Astrocyte (in vitro differentiated cells and primary cell): ENCODE data around the gene ALDOB. TPM values are rescaled to one million over a fixed set of nuclear protein-coding genes. Genes with fewer than 3 reads are reported as not detected.

Source experiments
- DNase-seq: peaks from one replicate; pipeline ENCODE4 v3.0.0-alpha.2; 2010; ENCODE audit warnings: low read depth
- FAIRE-seq: peaks from 2 replicates; lab custom pipeline; 2011; peaks lifted over from hg19 to GRCh38; lab: Jason Lieb, UNC
- H2AFZ ChIP-seq: 2 replicates; pipeline ENCODE4 v1.6.0; 2012; ENCODE audit warnings: low read depth, low read length, inconsistent platforms
- H3K27ac ChIP-seq: 2 replicates; pipeline ENCODE4 v1.5.1; 2011; ENCODE audit warnings: low read depth, low read length, inconsistent platforms
- H3K27me3 ChIP-seq: 2 replicates; pipeline ENCODE4 v1.6.0; 2011; ENCODE audit warnings: low read length, inconsistent platforms; ENCODE audit not compliant: insufficient read depth
- H3K36me3 ChIP-seq: 2 replicates; pipeline ENCODE4 v1.5.1; 2011; ENCODE audit warnings: low read length, inconsistent platforms; ENCODE audit not compliant: insufficient read depth
- H3K4me1 ChIP-seq: 2 replicates; pipeline ENCODE4 v1.5.1; 2011; ENCODE audit warnings: low read length, inconsistent platforms; ENCODE audit not compliant: insufficient read depth
- H3K4me2 ChIP-seq: 2 replicates; pipeline ENCODE4 v1.6.0; 2012; ENCODE audit warnings: low read length, inconsistent platforms
- H3K4me3 ChIP-seq: 2 replicates; pipeline ENCODE4 v1.5.1; 2011; ENCODE audit warnings: low read depth, mild to moderate bottlenecking, low read length, inconsistent platforms; ENCODE audit not compliant: insufficient read depth
- H3K79me2 ChIP-seq: 2 replicates; pipeline ENCODE4 v1.6.0; 2012; ENCODE audit warnings: mild to moderate bottlenecking, low read length, inconsistent platforms; ENCODE audit not compliant: insufficient read depth
- H3K9ac ChIP-seq: 2 replicates; pipeline ENCODE4 v1.6.0; 2012; ENCODE audit warnings: mild to moderate bottlenecking, low read length, inconsistent platforms
- H3K9me3 ChIP-seq: 2 replicates; pipeline ENCODE4 v1.5.1; 2012; ENCODE audit warnings: low read depth, mild to moderate bottlenecking, low read length, inconsistent platforms; ENCODE audit not compliant: insufficient read depth
- H4K20me1 ChIP-seq: 2 replicates; pipeline ENCODE4 v1.6.0; 2012; ENCODE audit warnings: low read length, inconsistent platforms; ENCODE audit not compliant: insufficient read depth
- H3K27ac Mint-ChIP-seq: one replicate; pipeline ENCODE4 v1.8.0; 2021; ENCODE audit warnings: mild to moderate bottlenecking, mixed read lengths; ENCODE audit not compliant: unreplicated experiment
- H3K27me3 Mint-ChIP-seq: one replicate; pipeline ENCODE4 v1.8.0; 2021; ENCODE audit warnings: low read depth, mixed read lengths; ENCODE audit not compliant: unreplicated experiment
- H3K36me3 Mint-ChIP-seq: one replicate; pipeline ENCODE4 v1.8.0; 2021; ENCODE audit warnings: low read depth, mixed read lengths; ENCODE audit not compliant: unreplicated experiment
- H3K4me1 Mint-ChIP-seq: one replicate; pipeline ENCODE4 v1.8.0; 2021; ENCODE audit warnings: low read depth, mixed read lengths; ENCODE audit not compliant: unreplicated experiment
- H3K4me3 Mint-ChIP-seq: one replicate; pipeline ENCODE4 v1.8.0; 2021; ENCODE audit warnings: mild to moderate bottlenecking, moderate library complexity, mixed read lengths; ENCODE audit not compliant: unreplicated experiment
- H3K9me3 Mint-ChIP-seq: one replicate; pipeline ENCODE4 v1.8.0; 2021; ENCODE audit warnings: mild to moderate bottlenecking, mixed read lengths; ENCODE audit not compliant: unreplicated experiment
- EZH2 ChIP-seq: IDR thresholded peaks from 2 replicates; pipeline ENCODE4 v1.6.1; 2012; ENCODE audit warnings: mild to moderate bottlenecking, low read length, inconsistent platforms; ENCODE audit not compliant: insufficient read depth
- total RNA-seq: library from RNA; stranded (reverse); gene quantifications from 2 replicates; pipeline ENCODE4 v1.2.1, GENCODE V29; 2021
- TF ChIP-seq, protein P1 (sequence below): IDR thresholded peaks from 2 replicates; pipeline ENCODE4 v1.5.1; 2011; ENCODE audit warnings: low read depth, mild to moderate bottlenecking, inconsistent platforms, low read length, moderate library complexity; ENCODE audit not compliant: insufficient read depth

The ALDOB gene
- total RNA-seq, 1 donor from 2014 or later, result not detected

DNA sequence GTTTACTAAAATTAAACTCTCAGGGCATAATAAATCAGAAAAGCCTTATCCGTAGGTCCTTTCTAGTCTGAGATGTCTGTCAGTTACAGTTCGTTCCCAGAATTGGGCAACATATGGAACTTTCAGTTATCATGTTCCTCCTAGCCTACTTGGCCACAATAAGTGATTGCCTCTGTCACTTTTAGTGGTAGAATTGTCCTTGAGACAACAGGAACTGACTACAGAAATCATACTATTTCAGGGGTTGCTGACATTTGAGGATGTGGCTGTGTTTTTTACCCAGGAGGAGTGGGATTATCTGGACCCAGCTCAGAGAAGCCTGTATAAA, 36.0 kb downstream of the ALDOB start:
- TF ChIP-seq, protein P1, sequence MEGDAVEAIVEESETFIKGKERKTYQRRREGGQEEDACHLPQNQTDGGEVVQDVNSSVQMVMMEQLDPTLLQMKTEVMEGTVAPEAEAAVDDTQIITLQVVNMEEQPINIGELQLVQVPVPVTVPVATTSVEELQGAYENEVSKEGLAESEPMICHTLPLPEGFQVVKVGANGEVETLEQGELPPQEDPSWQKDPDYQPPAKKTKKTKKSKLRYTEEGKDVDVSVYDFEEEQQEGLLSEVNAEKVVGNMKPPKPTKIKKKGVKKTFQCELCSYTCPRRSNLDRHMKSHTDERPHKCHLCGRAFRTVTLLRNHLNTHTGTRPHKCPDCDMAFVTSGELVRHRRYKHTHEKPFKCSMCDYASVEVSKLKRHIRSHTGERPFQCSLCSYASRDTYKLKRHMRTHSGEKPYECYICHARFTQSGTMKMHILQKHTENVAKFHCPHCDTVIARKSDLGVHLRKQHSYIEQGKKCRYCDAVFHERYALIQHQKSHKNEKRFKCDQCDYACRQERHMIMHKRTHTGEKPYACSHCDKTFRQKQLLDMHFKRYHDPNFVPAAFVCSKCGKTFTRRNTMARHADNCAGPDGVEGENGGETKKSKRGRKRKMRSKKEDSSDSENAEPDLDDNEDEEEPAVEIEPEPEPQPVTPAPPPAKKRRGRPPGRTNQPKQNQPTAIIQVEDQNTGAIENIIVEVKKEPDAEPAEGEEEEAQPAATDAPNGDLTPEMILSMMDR, result no peak
- no peak for TF ChIP-seq EZH2

DNA sequence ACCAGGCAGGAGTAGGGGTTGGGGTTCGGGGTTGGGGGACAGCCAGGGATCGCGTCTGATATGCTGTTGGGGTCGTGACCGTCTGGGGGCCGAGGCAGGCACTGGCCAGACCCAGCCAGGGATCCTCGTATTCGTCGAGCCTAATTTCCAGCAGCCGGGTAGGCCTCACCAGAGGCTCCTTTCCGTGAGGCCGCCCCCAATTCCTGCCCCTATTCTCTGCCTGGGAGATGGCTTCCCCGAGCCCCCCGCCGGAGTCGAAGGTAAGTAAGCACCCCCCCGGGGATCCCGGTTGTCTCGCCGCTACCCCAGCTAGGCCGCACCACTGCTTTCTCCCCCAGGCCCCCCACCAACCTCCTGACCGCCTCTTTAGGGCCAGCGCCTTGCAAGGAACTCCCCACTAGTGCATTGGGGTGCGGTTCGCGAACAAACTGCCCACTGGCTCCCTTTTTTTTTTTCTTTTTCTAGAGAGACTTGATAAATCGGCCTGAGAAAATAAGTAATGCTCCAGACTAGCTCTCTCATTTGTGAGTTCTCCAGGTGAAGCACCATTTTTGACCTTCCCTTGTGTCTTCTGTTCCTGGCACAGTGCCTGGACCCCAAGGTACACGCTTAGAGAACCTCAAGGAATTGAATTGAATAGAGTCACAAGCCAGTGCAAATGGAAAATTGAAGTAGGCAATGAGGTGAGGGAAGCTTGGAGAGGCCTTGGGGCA, 36.5 kb downstream of the ALDOB start:
- Histone ChIP-seq H3K4me3 (peak overlapping the region; percentile 99), H3K27ac (peak overlapping the region; percentile 78), H2AFZ (peak overlapping the region; percentile 66), H3K9ac (peak overlapping the region; percentile 100), H3K9me3 (peaks cover 3% of the 10 kb centered on the region), H3K4me2 (peak overlapping the region; percentile 95), H3K4me1 (peaks cover 20% of the 10 kb centered on the region), H3K36me3 (peaks cover 24% of the 10 kb centered on the region), H3K27me3 (no peaks in the 10 kb centered on the region), H4K20me1 (peaks cover 22% of the 10 kb centered on the region), H3K79me2 (peaks cover 75% of the 10 kb centered on the region)
- FAIRE-seq (no peak), DNase-seq (no peak)
- H3K4me1 Mint-ChIP-seq, result peaks cover 23% of the 10 kb centered on the region
- no peaks in the 10 kb centered on the region for H3K27me3 Mint-ChIP-seq
- H3K27ac Mint-ChIP-seq, result peak overlapping the region; percentile 98
- peak overlapping the region; percentile 98 for H3K4me3 Mint-ChIP-seq
- TF ChIP-seq, protein P1, result no peak
- no peak for TF ChIP-seq EZH2
- peaks cover 37% of the 10 kb centered on the region for H3K36me3 Mint-ChIP-seq
- H3K9me3 Mint-ChIP-seq, result peaks cover 2% of the 10 kb centered on the region

More for the DNA sequence above, 36.0 kb downstream of the ALDOB start:
- H3K9me3 Mint-ChIP-seq, result peaks cover 3% of the 10 kb centered on the region
- peaks cover 70% of the 10 kb centered on the region for H3K79me2 ChIP-seq
- peaks cover 26% of the 10 kb centered on the region for H3K36me3 ChIP-seq
- H3K4me3 ChIP-seq, result peak overlapping the region; percentile 99
- peaks cover 39% of the 10 kb centered on the region for H3K36me3 Mint-ChIP-seq
- peaks cover 23% of the 10 kb centered on the region for H3K4me1 Mint-ChIP-seq
- peak overlapping the region; percentile 98 for H3K4me3 Mint-ChIP-seq
- H3K27me3 Mint-ChIP-seq, result no peaks in the 10 kb centered on the region
- no peak overlapping the region for H3K27ac ChIP-seq
- H2AFZ ChIP-seq, result no peak overlapping the region
- peak overlapping the region; percentile 100 for H3K9ac ChIP-seq
- no peak for FAIRE-seq
- H4K20me1 ChIP-seq, result peaks cover 18% of the 10 kb centered on the region
- H3K27me3 ChIP-seq, result no peaks in the 10 kb centered on the region
- H3K4me2 ChIP-seq, result peak overlapping the region; percentile 95
- DNase-seq, result no peak
- no peak overlapping the region for H3K27ac Mint-ChIP-seq
- H3K4me1 ChIP-seq, result peaks cover 20% of the 10 kb centered on the region
- H3K9me3 ChIP-seq, result peaks cover 3% of the 10 kb centered on the region
